Astrocyte (in vitro differentiated cells and primary cell): ENCODE results near the gene POLR1G. TPM values are rescaled to one million over a fixed set of nuclear protein-coding genes. Genes with fewer than 3 reads are reported as not detected.
"Not testable (repeated sequence)": the region's sequence is repeated elsewhere in the genome, so short reads cannot be mapped to it uniquely, and the experiment has no call there.

Experiments used
- DNase-seq: peaks from one replicate; pipeline ENCODE4 v3.0.0-alpha.2; 2010; ENCODE audit warnings: low read depth
- FAIRE-seq: peaks from 2 replicates; lab custom pipeline; 2011; peaks lifted over from hg19 to GRCh38; lab: Jason Lieb, UNC
- H2AFZ ChIP-seq: 2 replicates; pipeline ENCODE4 v1.6.0; 2012; ENCODE audit warnings: low read depth, low read length, inconsistent platforms
- H3K27ac ChIP-seq: 2 replicates; pipeline ENCODE4 v1.5.1; 2011; ENCODE audit warnings: low read depth, low read length, inconsistent platforms
- H3K27me3 ChIP-seq: 2 replicates; pipeline ENCODE4 v1.6.0; 2011; ENCODE audit warnings: low read length, inconsistent platforms; ENCODE audit not compliant: insufficient read depth
- H3K36me3 ChIP-seq: 2 replicates; pipeline ENCODE4 v1.5.1; 2011; ENCODE audit warnings: low read length, inconsistent platforms; ENCODE audit not compliant: insufficient read depth
- H3K4me1 ChIP-seq: 2 replicates; pipeline ENCODE4 v1.5.1; 2011; ENCODE audit warnings: low read length, inconsistent platforms; ENCODE audit not compliant: insufficient read depth
- H3K4me2 ChIP-seq: 2 replicates; pipeline ENCODE4 v1.6.0; 2012; ENCODE audit warnings: low read length, inconsistent platforms
- H3K4me3 ChIP-seq: 2 replicates; pipeline ENCODE4 v1.5.1; 2011; ENCODE audit warnings: low read depth, mild to moderate bottlenecking, low read length, inconsistent platforms; ENCODE audit not compliant: insufficient read depth
- H3K79me2 ChIP-seq: 2 replicates; pipeline ENCODE4 v1.6.0; 2012; ENCODE audit warnings: mild to moderate bottlenecking, low read length, inconsistent platforms; ENCODE audit not compliant: insufficient read depth
- H3K9ac ChIP-seq: 2 replicates; pipeline ENCODE4 v1.6.0; 2012; ENCODE audit warnings: mild to moderate bottlenecking, low read length, inconsistent platforms
- H3K9me3 ChIP-seq: 2 replicates; pipeline ENCODE4 v1.5.1; 2012; ENCODE audit warnings: low read depth, mild to moderate bottlenecking, low read length, inconsistent platforms; ENCODE audit not compliant: insufficient read depth
- H4K20me1 ChIP-seq: 2 replicates; pipeline ENCODE4 v1.6.0; 2012; ENCODE audit warnings: low read length, inconsistent platforms; ENCODE audit not compliant: insufficient read depth
- H3K27ac Mint-ChIP-seq: one replicate; pipeline ENCODE4 v1.8.0; 2021; ENCODE audit warnings: mild to moderate bottlenecking, mixed read lengths; ENCODE audit not compliant: unreplicated experiment
- H3K27me3 Mint-ChIP-seq: one replicate; pipeline ENCODE4 v1.8.0; 2021; ENCODE audit warnings: low read depth, mixed read lengths; ENCODE audit not compliant: unreplicated experiment
- H3K36me3 Mint-ChIP-seq: one replicate; pipeline ENCODE4 v1.8.0; 2021; ENCODE audit warnings: low read depth, mixed read lengths; ENCODE audit not compliant: unreplicated experiment
- H3K4me1 Mint-ChIP-seq: one replicate; pipeline ENCODE4 v1.8.0; 2021; ENCODE audit warnings: low read depth, mixed read lengths; ENCODE audit not compliant: unreplicated experiment
- H3K4me3 Mint-ChIP-seq: one replicate; pipeline ENCODE4 v1.8.0; 2021; ENCODE audit warnings: mild to moderate bottlenecking, moderate library complexity, mixed read lengths; ENCODE audit not compliant: unreplicated experiment
- H3K9me3 Mint-ChIP-seq: one replicate; pipeline ENCODE4 v1.8.0; 2021; ENCODE audit warnings: mild to moderate bottlenecking, mixed read lengths; ENCODE audit not compliant: unreplicated experiment
- EZH2 ChIP-seq: IDR thresholded peaks from 2 replicates; pipeline ENCODE4 v1.6.1; 2012; ENCODE audit warnings: mild to moderate bottlenecking, low read length, inconsistent platforms; ENCODE audit not compliant: insufficient read depth
- total RNA-seq: library from RNA; stranded (reverse); gene quantifications from 2 replicates; pipeline ENCODE4 v1.2.1, GENCODE V29; 2021
- TF ChIP-seq, protein P1 (sequence below): IDR thresholded peaks from 2 replicates; pipeline ENCODE4 v1.5.1; 2011; ENCODE audit warnings: low read depth, mild to moderate bottlenecking, inconsistent platforms, low read length, moderate library complexity; ENCODE audit not compliant: insufficient read depth

The POLR1G gene
- total RNA-seq, 1 donor from 2014 or later = 12.8 TPM

DNA sequence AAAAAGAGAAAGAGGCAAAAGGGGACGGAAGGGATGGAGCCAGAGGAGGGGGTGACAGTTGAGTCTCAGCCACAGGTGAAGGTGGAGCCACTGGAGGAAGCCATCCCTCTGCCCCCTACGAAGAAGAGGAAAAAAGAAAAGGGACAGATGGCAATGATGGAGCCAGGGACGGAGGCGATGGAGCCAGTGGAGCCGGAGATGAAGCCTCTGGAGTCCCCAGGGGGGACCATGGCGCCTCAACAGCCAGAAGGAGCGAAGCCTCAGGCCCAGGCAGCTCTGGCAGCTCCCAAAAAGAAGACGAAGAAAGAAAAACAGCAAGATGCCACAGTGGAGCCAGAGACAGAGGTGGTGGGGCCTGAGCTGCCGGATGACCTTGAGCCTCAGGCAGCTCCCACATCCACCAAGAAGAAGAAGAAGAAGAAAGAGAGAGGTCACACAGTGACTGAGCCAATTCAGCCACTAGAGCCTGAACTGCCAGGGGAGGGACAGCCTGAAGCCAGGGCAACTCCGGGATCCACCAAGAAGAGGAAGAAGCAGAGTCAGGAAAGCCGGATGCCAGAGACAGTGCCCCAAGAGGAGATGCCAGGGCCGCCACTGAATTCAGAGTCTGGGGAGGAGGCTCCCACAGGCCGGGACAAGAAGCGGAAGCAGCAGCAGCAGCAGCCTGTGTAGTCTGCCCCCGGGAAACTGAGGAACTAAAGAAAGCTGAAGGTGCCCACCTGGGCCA lies 2.5 kb downstream of the POLR1G start:
- no peak overlapping the region for H3K27ac Mint-ChIP-seq
- peaks cover 19% of the 10 kb centered on the region for H3K36me3 Mint-ChIP-seq
- Histone ChIP-seq H2AFZ (no peak overlapping the region), H3K27ac (no peak overlapping the region), H3K27me3 (no peaks in the 10 kb centered on the region), H4K20me1 (no peaks in the 10 kb centered on the region), H3K9ac (no peak overlapping the region), H3K4me3 (no peak overlapping the region), H3K4me1 (peaks cover 12% of the 10 kb centered on the region), H3K36me3 (peaks cover 8% of the 10 kb centered on the region), H3K9me3 (no peaks in the 10 kb centered on the region), H3K79me2 (peaks cover 26% of the 10 kb centered on the region), H3K4me2 (no peak overlapping the region)
- peaks cover 3% of the 10 kb centered on the region for H3K4me1 Mint-ChIP-seq
- H3K9me3 Mint-ChIP-seq = no peaks in the 10 kb centered on the region
- FAIRE-seq (no peak), DNase-seq (no peak)
- peak overlapping the region; percentile 75 for H3K4me3 Mint-ChIP-seq
- H3K27me3 Mint-ChIP-seq = no peaks in the 10 kb centered on the region
- TF ChIP-seq, protein P1, sequence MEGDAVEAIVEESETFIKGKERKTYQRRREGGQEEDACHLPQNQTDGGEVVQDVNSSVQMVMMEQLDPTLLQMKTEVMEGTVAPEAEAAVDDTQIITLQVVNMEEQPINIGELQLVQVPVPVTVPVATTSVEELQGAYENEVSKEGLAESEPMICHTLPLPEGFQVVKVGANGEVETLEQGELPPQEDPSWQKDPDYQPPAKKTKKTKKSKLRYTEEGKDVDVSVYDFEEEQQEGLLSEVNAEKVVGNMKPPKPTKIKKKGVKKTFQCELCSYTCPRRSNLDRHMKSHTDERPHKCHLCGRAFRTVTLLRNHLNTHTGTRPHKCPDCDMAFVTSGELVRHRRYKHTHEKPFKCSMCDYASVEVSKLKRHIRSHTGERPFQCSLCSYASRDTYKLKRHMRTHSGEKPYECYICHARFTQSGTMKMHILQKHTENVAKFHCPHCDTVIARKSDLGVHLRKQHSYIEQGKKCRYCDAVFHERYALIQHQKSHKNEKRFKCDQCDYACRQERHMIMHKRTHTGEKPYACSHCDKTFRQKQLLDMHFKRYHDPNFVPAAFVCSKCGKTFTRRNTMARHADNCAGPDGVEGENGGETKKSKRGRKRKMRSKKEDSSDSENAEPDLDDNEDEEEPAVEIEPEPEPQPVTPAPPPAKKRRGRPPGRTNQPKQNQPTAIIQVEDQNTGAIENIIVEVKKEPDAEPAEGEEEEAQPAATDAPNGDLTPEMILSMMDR = no peak
- TF ChIP-seq EZH2 = no peak

DNA sequence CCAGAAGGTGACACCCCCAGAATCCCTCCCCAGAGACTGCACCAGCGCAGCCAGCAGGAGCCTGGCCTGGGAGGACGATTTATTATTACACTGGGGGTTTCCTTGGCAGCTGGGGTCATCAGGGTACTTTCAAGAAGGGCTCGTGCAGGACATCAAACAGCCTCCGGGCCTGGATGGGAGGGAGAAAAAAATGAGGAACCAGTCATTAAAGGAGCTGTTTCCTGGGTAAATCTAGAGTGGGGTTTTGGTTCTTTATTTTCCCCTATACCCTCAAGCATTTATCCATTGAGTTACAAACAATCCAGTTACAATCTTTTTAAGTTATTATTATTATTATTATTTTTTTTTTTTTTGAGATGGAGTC lies 3.1 kb downstream of the POLR1G start:
- no peak overlapping the region for H2AFZ ChIP-seq
- peaks cover 22% of the 10 kb centered on the region for H3K79me2 ChIP-seq
- Mint-ChIP-seq H3K27ac (no peak overlapping the region), H3K36me3 (peaks cover 22% of the 10 kb centered on the region), H3K4me3 (no peak overlapping the region), H3K9me3 (no peaks in the 10 kb centered on the region), H3K27me3 (no peaks in the 10 kb centered on the region), H3K4me1 (peaks cover 3% of the 10 kb centered on the region)
- FAIRE-seq = no peak
- no peak overlapping the region for H3K4me2 ChIP-seq
- no peak for DNase-seq
- no peak overlapping the region for H3K9ac ChIP-seq
- no peaks in the 10 kb centered on the region for H3K9me3 ChIP-seq
- TF ChIP-seq, protein P1 = no peak
- no peak for TF ChIP-seq EZH2
- H3K27me3 ChIP-seq = no peaks in the 10 kb centered on the region
- H4K20me1 ChIP-seq = no peaks in the 10 kb centered on the region
- H3K27ac ChIP-seq = no peak overlapping the region
- H3K4me3 ChIP-seq = no peak overlapping the region
- H3K4me1 ChIP-seq = peaks cover 7% of the 10 kb centered on the region
- H3K36me3 ChIP-seq = peaks cover 10% of the 10 kb centered on the region

DNA sequence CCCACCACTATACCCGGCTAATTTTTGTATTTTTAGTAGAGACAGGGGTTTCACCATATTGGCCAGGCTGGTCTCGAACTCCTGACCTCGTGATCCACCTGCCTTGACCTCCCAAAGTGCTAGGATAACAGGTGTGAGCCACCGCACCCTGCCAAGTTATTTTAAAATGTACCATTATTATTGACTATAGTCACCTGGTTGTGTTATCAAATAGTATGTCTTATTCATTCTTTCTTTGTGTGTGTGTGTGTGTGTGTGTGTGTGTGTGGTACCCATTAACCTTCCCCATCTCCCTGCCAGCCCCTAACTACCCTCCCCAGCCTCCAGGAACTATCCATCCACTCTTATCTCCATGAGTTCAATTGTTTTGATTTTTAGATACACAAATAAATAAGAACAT lies 3.9 kb downstream of the POLR1G start:
- not testable (repeated sequence) for FAIRE-seq

More for the DNA sequence above, 3.9 kb downstream of the POLR1G start:
- not testable (repeated sequence) for H3K4me2 ChIP-seq, H3K9me3 ChIP-seq, H3K27ac ChIP-seq, H3K27me3 Mint-ChIP-seq, H3K4me1 Mint-ChIP-seq, H3K27ac Mint-ChIP-seq, H4K20me1 ChIP-seq, H3K4me3 ChIP-seq, H2AFZ ChIP-seq, H3K4me3 Mint-ChIP-seq, H3K9me3 Mint-ChIP-seq, H3K4me1 ChIP-seq, H3K27me3 ChIP-seq, DNase-seq, H3K9ac ChIP-seq
- Histone ChIP-seq H3K36me3 (peaks cover 13% of the 10 kb centered on the region), H3K79me2 (peaks cover 21% of the 10 kb centered on the region)
- H3K36me3 Mint-ChIP-seq = peaks cover 23% of the 10 kb centered on the region
